K562 (cell line): ENCODE data around the gene SLX9. TPM values are rescaled to one million over a fixed set of nuclear protein-coding genes. Genes with fewer than 3 reads are reported as not detected.

Source experiments
- ATAC-seq: fragments of 200-7000 bp; cut with Tn5 transposase; 3 replicates; pipeline ENCODE4 v1.9.1; 2020; ENCODE audit warnings: moderate library complexity
- BruUV-seq: library from RNA; stranded (reverse); fragments of 400-500 nt; replicated peaks from 2 replicates; lab custom pipeline; 2021; lab: Mats Ljungman, UMichigan
- CTCF ChIA-PET: fragments of 300-600 bp; formaldehyde crosslinking; extraction: SDS; loops from one replicate; lab custom pipeline; 2021; ENCODE audit warnings: low intra/inter-chr PET ratio; lab: Yijun Ruan, JAX
- POLR2A ChIA-PET: fragments of 300-600, 350-650 bp; sonication (Branson Sonifier 250); formaldehyde crosslinking; extraction: SDS; loops from one replicate; lab custom pipeline; 2021; ENCODE audit warnings: antibody characterized with exemption, inconsistent platforms; lab: Yijun Ruan, JAX
- DNase-seq, 4 experiments: peaks; one replicate each; pipeline versions ENCODE4 v3.0.0 to v3.0.0-alpha.2; 2011 to 2018; ENCODE audit warnings: low spot score in 3 of 4, mixed read lengths in 3 of 4; ENCODE audit errors: extremely low read depth in 1 of 4
- FAIRE-seq: peaks from 2 replicates; lab custom pipeline; 2011; peaks lifted over from hg19 to GRCh38; lab: Jason Lieb, UNC
- H2AFZ ChIP-seq: 2 replicates; pipeline ENCODE4 v1.6.0; 2011; ENCODE audit warnings: low read depth, low read length, control low read depth, inconsistent platforms
- H3K27ac ChIP-seq: fragments of 200-600 bp; 3 replicates; pipeline ENCODE4 v1.8.0; 2011; ENCODE audit warnings: low read depth, mild to moderate bottlenecking, control low read depth, inconsistent platforms, low read length, moderate library complexity, mixed read lengths; ENCODE audit errors: extremely low read depth
- H3K27me3 ChIP-seq, 2 experiments: fragments of 300-600 bp in 1 of 2; 2 replicates in 1 of 2; 3 replicates in 1 of 2; pipeline versions ENCODE4 v1.6.0 to v1.8.0; 2011; ENCODE audit warnings: inconsistent platforms in 2 of 2, low read length in 2 of 2, mild to moderate bottlenecking in 1 of 2, mixed read lengths in 1 of 2, moderate library complexity in 1 of 2; ENCODE audit not compliant: control insufficient read depth in 2 of 2, insufficient read depth in 2 of 2
- H3K36me3 ChIP-seq: fragments of 300-600 bp; 3 replicates; pipeline ENCODE4 v1.8.0; 2011; ENCODE audit warnings: mild to moderate bottlenecking, low read length, inconsistent platforms; ENCODE audit not compliant: control insufficient read depth, insufficient read depth
- H3K4me1 ChIP-seq, 2 experiments: fragments of 200-600 bp in 1 of 2; replicated peaks in 1 of 2; 2 replicates in 1 of 2; 3 replicates in 1 of 2; pipeline versions ENCODE4 v1.5.1 to v1.8.0; 2011; ENCODE audit warnings: inconsistent platforms in 2 of 2, low read length in 2 of 2, mild to moderate bottlenecking in 1 of 2, mixed read lengths in 1 of 2, moderate library complexity in 1 of 2; ENCODE audit not compliant: control insufficient read depth in 2 of 2, insufficient read depth in 2 of 2
- H3K4me2 ChIP-seq: 2 replicates; pipeline ENCODE4 v1.6.1; 2011; ENCODE audit warnings: low read length, control low read depth, inconsistent platforms, mixed read lengths; ENCODE audit not compliant: insufficient read depth
- H3K4me3 ChIP-seq: fragments of 200-600 bp; sonication (generic), shearing (Covaris generic); 2 replicates; pipeline ENCODE4 v1.5.1; 2016; ENCODE audit warnings: control low read depth, inconsistent platforms
- H3K79me2 ChIP-seq: fragments of 200-600 bp; 3 replicates; pipeline ENCODE4 v1.8.0; 2011; ENCODE audit warnings: low read length, inconsistent platforms; ENCODE audit not compliant: control insufficient read depth, insufficient read depth
- H3K9ac ChIP-seq, 2 experiments: 2 replicates each; pipeline versions ENCODE4 v1.6.0 to v1.6.1; 2011; ENCODE audit warnings: low read depth in 2 of 2, low read length in 2 of 2, control low read depth in 1 of 2, inconsistent platforms in 1 of 2, mild to moderate bottlenecking in 1 of 2, mixed read lengths in 1 of 2; ENCODE audit not compliant: insufficient read depth in 1 of 2
- H3K9me1 ChIP-seq: one replicate; pipeline ENCODE4 v1.6.0; 2011; ENCODE audit warnings: inconsistent platforms, mild to moderate bottlenecking, low read length, moderate library complexity; ENCODE audit not compliant: control insufficient read depth, insufficient read depth
- H3K9me3 ChIP-seq: replicated peaks from 2 replicates; pipeline ENCODE4 v1.5.1; 2011; ENCODE audit warnings: low read depth, low read length, inconsistent platforms; ENCODE audit not compliant: control insufficient read depth, insufficient read depth
- H4K20me1 ChIP-seq: replicated peaks from 2 replicates; pipeline ENCODE4 v1.6.1; 2011; ENCODE audit warnings: low read length, inconsistent platforms, mixed read lengths; ENCODE audit not compliant: control insufficient read depth, insufficient read depth
- KLF16 ChIP-seq: IDR thresholded peaks from 2 replicates; pipeline ENCODE4 v1.6.1; 2016; ENCODE audit warnings: antibody characterized with exemption
- SAFB ChIP-seq: fragments of 200-400 bp; formaldehyde crosslinking; IDR thresholded peaks from 2 replicates; pipeline ENCODE4 v1.6.1; 2017; ENCODE audit warnings: low read depth, low read length, borderline replicate concordance
- ZBTB2 ChIP-seq: fragments of 450-650 bp; IDR thresholded peaks from 2 replicates; pipeline ENCODE4 v1.6.1; 2016; ENCODE audit warnings: antibody characterized with exemption
- ZNF3 ChIP-seq: fragments of 250-450 bp; sonication (Bioruptor Pico); IDR thresholded peaks from 2 replicates; pipeline ENCODE4 v1.5.0; 2021; ENCODE audit warnings: mild to moderate bottlenecking, moderate library complexity
- ZNF589 ChIP-seq: fragments of 200-800 bp; sonication (Bioruptor generic); IDR thresholded peaks from 2 replicates; pipeline ENCODE4 v1.6.1; 2016; ENCODE audit warnings: low read depth, missing genetic modification characterization, missing compliant biosample characterization
- WGBS: fragments of 100-300 bp; shearing (Covaris generic); methylation state at CpG from one replicate; pipeline ENCODE4 v1.1.6; 2016; ENCODE audit warnings: low coverage, mixed read lengths; ENCODE audit not compliant: insufficient coverage; ENCODE audit errors: missing lambda C conversion rate; 5-methylcytosine and 5-hydroxymethylcytosine counted together
- in situ Hi-C: fragments of 300-500 bp; cut with MboI; formaldehyde crosslinking; loops from 4 replicates; pipeline ENCODE4 v1.15.0; 2018; ENCODE audit warnings: inconsistent platforms, mixed read lengths
- intact Hi-C: fragments of 100-400 bp; cut with micrococcal nuclease; formaldehyde crosslinking; loops from 2 replicates; pipeline ENCODE4 v1.14.2; 2022
- polyA plus RNA-seq, 8 experiments: library from polyadenylated mRNA; depleted of rRNA in 4 of 8; stranded (reverse) in 5 of 8; unstranded in 3 of 8; fragments of >200 nt; fragmentation: Nextera tagmentation in 2 of 8; fragmentation: Illumina TruSeq in 1 of 8; extraction: Ambion mirVana in 2 of 8; extraction: Trizol in 1 of 8; gene quantifications; 2 replicates each; pipeline versions ENCODE4 v1.2.1 to v1.2.3, GENCODE V29; 2011 to 2014; ENCODE audit warnings: inconsistent platforms in 1 of 8, missing spikeins in 1 of 8
- total RNA-seq, 7 experiments: library from RNA; depleted of rRNA in 6 of 7; stranded (reverse); fragments of >200 nt in 6 of 7; fragmentation: Illumina TruSeq in 2 of 7; extraction: Trizol in 2 of 7; gene quantifications; 2 replicates each; pipeline versions ENCODE4 v1.2.1 to v1.2.3, GENCODE V29; 2011 to 2021; ENCODE audit warnings: low replicate concordance in 1 of 7
- TF ChIP-seq, protein P1 (sequence below), 2 experiments: IDR thresholded peaks; 2 replicates each; pipeline ENCODE4 v1.6.1; 2011; ENCODE audit warnings: borderline replicate concordance in 1 of 2, control low read depth in 1 of 2, low read depth in 1 of 2, low read length in 1 of 2, mild to moderate bottlenecking in 1 of 2, mixed read lengths in 1 of 2, moderate library complexity in 1 of 2; ENCODE audit not compliant: insufficient read depth in 1 of 2, insufficient read length in 1 of 2, poor library complexity in 1 of 2, severe bottlenecking in 1 of 2; ENCODE audit errors: extremely low read depth in 1 of 2
- TF ChIP-seq, protein P2 (sequence below): fragments of 450-650 bp; IDR thresholded peaks from 2 replicates; pipeline ENCODE4 v1.6.1; 2018; ENCODE audit not compliant: partially characterized antibody
- TF ChIP-seq, protein P3 (sequence below): fragments of 450-650 bp; formaldehyde crosslinking; IDR thresholded peaks from 2 replicates; pipeline ENCODE4 v1.4.0; 2020; ENCODE audit warnings: mild to moderate bottlenecking
- TF ChIP-seq, protein P4 (sequence below): fragments of 450-650 bp; formaldehyde crosslinking; conservative IDR thresholded peaks from 2 replicates; pipeline ENCODE4 v1.4.0; 2022; ENCODE audit warnings: mild to moderate bottlenecking, missing genetic modification characterization

The SLX9 gene
- total and polyA plus RNA-seq, 9 of the 15 experiments (the other 6 are each of a cell fraction or from before 2014, with no cell fraction given): 1.2 to 75.5 (median 16.5) TPM

DNA sequence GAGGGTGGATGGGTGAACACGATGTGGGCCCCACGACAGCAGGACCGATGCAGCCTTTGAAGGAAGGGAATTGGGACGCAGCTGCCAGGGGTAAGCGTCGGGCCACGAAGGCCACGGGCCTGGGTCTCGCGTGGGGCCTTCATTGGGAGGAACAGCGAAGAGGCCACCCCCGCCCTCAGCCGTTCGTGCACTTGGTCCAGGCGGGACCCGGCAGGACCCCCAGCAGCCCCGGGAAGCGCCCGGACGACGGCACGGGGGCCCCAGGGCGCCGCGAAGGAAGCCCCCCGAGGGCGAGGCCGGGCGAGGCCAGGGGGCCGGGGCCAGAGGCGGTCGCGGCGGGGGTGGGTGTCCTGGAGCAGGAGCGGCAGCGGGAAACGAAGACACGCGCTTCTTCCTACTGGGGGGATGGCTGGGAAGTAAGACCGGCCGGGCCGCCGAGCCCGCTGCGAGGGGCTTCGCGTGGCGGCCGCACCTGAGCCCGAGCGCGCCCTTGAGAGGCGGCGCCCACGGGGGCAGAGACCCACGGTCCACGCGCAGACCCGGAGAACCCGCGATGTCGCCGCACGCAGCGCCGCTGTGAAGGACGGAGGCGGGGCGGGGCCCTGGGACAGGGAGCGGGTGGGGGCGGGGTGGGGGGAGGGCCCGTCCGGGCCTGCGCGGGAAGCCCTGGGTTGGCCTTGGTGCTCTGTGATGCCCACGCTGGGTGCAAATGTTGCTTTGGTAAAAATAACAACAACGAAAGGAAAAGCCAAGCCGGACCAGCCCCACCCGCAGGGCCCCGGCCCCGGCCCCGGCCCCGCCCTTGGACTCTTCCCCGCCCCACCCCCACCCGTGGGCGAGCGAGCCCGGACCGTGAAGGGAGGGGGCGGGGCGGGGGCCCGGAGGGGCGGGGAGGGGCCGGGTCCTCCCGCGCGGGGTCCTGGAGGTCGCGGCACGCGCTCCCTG, 78.6 kb downstream of the SLX9 start:
- ATAC-seq: no peak
- H3K4me1 ChIP-seq: peaks cover 0 to 46% of the 10 kb centered on the region in 2 experiments; a peak in 2 of 5 replicates
- H4K20me1 ChIP-seq: no peaks in the 10 kb centered on the region; the same call in 1 of the 2 replicates

More for the DNA sequence above, 78.6 kb downstream of the SLX9 start:
- intact Hi-C loops (loop anchor here (10.0 kb wide), 1 partner anchor 116 kb away; no protein-coding TSS in a partner anchor), in situ Hi-C loops (no loop called here)
- Histone ChIP-seq H3K36me3 (no peaks in the 10 kb centered on the region), H2AFZ (no peak overlapping the region), H3K79me2 (no peaks in the 10 kb centered on the region), H3K27me3 (peaks cover 43 to 88% of the 10 kb centered on the region in 2 experiments; a peak in 4 of 5 replicates), H3K9ac (no peak overlapping the region), H3K4me2 (no peak overlapping the region), H3K9me3 (0 out of 2 replicates have a peak, but pooled peaks cover under 1% of the 10 kb centered on the region), H3K4me3 (no peak overlapping the region), H3K9me1 (no peaks in the 10 kb centered on the region), H3K27ac (no peak overlapping the region)
- 34% methylated on average over 32 of the region's 101 CpGs for WGBS
- ChIA-PET POLR2A (no interaction called here), CTCF (no interaction called here)
- TF ChIP-seq, protein P1, sequence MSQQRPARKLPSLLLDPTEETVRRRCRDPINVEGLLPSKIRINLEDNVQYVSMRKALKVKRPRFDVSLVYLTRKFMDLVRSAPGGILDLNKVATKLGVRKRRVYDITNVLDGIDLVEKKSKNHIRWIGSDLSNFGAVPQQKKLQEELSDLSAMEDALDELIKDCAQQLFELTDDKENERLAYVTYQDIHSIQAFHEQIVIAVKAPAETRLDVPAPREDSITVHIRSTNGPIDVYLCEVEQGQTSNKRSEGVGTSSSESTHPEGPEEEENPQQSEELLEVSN (IDR thresholded peaks at IDR 0.05; ENCODE audit: borderline replicate concordance in 1 of 2, extremely low read depth in 1 of 2, insufficient read depth in 1 of 2, insufficient read length in 1 of 2, low read depth in 1 of 2, low read length in 1 of 2, poor library complexity in 1 of 2, severe bottlenecking in 1 of 2): peak in 1 of 2 experiments; percentile 29
- TF ChIP-seq ZNF589 (CRISPR knock-in tag) (no peak), KLF16 (no peak), SAFB (peak; percentile 67; the same call in 1 of the 2 replicates), ZBTB2 (no peak), ZNF3 (CRISPR knock-in tag) (no peak)
- TF ChIP-seq, protein P2, sequence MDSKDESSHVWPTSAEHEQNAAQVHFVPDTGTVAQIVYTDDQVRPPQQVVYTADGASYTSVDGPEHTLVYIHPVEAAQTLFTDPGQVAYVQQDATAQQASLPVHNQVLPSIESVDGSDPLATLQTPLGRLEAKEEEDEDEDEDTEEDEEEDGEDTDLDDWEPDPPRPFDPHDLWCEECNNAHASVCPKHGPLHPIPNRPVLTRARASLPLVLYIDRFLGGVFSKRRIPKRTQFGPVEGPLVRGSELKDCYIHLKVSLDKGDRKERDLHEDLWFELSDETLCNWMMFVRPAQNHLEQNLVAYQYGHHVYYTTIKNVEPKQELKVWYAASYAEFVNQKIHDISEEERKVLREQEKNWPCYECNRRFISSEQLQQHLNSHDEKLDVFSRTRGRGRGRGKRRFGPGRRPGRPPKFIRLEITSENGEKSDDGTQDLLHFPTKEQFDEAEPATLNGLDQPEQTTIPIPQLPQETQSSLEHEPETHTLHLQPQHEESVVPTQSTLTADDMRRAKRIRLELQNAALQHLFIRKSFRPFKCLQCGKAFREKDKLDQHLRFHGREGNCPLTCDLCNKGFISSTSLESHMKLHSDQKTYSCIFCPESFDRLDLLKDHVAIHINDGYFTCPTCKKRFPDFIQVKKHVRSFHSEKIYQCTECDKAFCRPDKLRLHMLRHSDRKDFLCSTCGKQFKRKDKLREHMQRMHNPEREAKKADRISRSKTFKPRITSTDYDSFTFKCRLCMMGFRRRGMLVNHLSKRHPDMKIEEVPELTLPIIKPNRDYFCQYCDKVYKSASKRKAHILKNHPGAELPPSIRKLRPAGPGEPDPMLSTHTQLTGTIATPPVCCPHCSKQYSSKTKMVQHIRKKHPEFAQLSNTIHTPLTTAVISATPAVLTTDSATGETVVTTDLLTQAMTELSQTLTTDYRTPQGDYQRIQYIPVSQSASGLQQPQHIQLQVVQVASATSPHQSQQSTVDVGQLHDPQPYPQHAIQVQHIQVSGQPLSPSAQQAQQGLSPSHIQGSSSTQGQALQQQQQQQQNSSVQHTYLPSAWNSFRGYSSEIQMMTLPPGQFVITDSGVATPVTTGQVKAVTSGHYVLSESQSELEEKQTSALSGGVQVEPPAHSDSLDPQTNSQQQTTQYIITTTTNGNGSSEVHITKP: peak; percentile 55
- TF ChIP-seq, protein P3, sequence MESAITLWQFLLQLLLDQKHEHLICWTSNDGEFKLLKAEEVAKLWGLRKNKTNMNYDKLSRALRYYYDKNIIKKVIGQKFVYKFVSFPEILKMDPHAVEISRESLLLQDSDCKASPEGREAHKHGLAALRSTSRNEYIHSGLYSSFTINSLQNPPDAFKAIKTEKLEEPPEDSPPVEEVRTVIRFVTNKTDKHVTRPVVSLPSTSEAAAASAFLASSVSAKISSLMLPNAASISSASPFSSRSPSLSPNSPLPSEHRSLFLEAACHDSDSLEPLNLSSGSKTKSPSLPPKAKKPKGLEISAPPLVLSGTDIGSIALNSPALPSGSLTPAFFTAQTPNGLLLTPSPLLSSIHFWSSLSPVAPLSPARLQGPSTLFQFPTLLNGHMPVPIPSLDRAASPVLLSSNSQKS (CRISPR knock-in tag): no peak
- TF ChIP-seq, protein P4, sequence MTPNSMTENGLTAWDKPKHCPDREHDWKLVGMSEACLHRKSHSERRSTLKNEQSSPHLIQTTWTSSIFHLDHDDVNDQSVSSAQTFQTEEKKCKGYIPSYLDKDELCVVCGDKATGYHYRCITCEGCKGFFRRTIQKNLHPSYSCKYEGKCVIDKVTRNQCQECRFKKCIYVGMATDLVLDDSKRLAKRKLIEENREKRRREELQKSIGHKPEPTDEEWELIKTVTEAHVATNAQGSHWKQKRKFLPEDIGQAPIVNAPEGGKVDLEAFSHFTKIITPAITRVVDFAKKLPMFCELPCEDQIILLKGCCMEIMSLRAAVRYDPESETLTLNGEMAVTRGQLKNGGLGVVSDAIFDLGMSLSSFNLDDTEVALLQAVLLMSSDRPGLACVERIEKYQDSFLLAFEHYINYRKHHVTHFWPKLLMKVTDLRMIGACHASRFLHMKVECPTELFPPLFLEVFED: no peak
- DNase-seq: peak in 2 of 4 experiments; percentile 75 to 80
- FAIRE-seq: no peak
- no TSS peak for BruUV-seq
